Measurements from ENCODE around the gene HSF5. TPM values are rescaled to one million over a fixed set of nuclear protein-coding genes. Genes with fewer than 3 reads are reported as not detected.

The HSF5 gene
- total RNA-seq, 1 experiment from 2014 or later = 0.06 TPM

DNA sequence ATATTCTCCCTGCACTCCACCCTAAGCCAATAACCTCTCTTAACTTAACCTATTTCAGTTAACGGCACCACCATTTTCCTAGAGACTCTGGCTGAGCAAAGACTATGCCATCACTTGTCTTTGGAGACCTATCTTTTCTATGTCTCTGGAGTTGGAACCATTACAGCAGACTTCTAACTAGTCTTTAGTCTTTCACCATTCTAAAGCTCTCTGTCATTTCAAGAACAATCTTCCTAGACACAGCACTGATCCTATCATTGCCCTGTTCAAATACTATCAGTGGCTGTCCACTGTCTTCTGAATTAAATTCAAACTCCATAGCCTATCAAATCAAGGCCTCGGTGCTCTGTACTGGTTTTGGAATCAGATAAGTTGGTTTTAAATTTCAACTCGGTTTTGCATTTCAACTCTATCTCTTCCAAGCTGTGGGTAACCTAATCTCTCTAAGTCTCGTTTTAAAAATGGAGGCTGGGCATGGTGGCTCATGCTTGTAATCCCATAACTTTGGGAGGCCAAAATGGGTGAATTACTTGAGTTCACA lies 102.8 kb downstream of the HSF5 start:
- DNase-seq (ENCODE audit: low read depth) = no peak

DNA sequence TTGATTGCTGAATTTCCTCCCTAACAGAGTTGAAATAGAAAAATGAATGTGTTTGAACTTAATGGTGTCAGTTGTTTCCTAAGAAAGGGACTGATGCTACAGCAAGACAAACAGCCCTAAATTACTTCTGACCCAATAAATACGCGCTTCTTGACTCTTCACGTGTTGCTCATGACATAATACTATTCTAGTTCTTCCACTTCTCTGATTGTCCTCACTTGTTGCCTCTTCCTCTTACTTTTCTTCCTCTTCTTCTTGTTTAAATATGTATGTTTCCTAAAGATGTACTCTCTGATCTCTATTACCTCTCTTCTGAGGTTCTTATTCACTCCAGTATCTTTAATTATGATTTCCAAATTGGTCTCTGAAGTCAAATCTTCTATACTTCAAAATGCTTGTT lies 103.3 kb downstream of the HSF5 start:
- no peak for DNase-seq (ENCODE audit: low read depth)

DNA sequence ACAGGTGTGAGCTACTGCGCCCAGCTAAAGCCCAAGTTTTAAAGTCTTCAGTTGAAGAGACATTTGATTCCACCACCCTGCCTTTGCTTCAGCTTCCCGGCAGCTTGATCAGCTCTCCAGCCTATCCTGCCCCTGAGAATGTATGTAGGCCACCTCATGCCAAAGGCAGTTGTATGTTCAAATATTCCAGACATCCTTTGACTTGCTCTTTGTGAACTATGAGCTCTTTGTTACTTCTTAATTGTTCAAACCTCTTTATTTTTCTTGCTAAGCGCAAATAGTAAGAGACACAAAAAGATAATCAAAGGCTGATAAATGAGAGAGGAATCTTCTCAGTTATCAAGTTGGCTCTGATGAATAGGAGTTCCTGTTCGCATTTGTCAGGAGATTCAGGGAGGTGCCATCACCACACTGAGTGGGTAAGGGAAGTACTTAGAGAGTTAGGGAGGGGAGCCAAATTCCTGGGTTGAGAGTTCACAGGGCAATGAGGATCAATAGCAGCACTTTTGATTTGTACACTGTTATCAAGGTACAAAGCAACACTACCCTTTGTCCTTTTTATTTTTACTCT lies 104.2 kb downstream of the HSF5 start:
- DNase-seq (ENCODE audit: low read depth) = no peak

DNA sequence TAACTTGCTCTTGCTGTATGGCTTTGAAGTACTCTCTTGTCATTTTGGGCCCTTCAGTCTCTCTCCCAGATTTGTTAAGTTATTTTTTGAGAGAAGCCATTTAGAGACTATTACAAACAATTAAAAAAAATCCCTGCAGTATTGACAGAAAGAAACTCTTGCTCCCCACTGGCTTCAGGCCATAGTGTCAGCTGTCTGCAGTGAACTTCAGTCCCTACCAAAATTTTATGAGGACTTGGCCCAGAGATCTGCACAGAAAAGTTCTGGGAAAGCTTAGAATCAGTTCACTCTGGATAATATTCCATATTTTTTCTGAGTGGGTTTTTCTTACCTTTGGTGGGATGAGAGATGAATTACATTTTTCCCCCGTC lies 105.4 kb downstream of the HSF5 start:
- DNase-seq (ENCODE audit: low read depth) = no peak

DNA sequence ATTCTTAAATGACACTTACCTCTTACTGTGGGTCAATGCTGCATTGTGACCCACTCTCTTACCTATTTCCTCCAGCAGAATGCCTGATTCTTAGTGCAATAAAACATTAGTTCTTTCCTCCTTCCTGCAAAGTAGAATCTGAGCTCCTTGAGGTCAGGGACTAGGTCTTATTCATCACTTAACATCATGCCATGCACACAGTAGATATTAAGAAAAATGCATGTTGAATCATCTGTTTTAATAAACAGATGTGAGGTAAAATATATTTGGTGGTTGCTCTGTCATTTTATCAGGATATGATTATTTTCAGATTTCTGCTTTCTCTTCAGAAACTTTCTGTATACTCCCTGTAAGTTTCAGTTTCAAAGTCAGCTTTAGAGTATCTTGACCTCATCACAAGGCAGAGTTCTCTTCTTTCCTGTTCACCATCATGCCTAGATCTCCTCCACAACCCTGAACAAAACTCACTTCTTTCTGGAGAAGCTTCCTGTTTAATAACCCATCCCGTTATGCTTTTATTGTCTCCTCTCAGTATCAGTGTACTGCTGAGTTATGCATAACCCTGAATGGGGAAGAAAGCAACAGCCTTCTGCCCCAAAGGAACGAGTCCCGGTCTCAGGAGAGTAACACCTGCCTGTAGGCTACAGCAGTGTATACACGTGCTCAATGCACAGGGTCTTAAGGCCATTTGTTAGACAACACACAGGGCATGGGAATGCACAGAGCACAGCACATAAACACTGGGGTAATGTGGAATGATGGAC lies 105.9 kb downstream of the HSF5 start:
- no peak for DNase-seq (ENCODE audit: low read depth)

DNA sequence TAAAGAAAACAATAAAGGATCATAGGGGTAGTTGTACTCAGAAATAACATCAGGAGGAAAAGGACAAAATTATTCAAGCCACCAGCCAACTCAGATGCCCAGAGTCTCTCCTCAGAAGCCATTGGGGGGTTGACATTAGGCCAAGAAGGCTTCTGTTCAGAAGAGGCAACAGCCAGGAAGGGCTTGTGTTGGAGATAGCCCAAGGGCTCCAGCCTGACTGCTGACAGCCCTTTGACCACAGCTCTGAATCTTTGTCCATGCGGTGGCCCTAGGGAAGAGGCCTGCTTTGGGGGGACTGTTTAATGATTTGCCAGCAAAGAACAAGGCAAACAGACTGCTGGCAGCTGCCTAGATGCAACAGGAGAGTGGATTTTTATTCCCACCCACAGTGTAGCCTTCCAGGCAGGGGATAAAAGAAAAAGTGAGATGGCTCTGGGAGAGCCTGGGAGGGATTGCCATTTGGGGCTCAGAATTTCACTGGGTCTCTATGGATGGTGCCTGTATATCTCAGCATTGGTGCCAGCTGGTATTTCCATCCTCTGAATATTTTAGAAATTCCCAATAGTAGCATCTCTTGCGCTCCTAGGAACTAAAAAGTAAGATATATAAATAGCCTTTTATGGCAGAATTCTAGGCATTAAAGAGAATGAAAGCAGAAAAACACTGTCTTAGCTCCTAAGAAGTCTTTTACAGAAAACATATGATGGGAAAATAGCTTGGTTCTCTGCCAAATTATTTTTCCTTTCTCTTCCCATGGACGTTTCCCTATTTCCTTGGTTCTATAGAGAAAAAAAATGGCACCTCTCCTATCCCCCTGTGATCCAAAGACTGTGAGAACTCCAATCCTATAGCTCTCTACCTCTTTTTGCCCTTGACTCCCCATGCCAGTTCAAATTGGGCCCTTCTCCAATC lies 106.8 kb downstream of the HSF5 start:
- no peak for DNase-seq (ENCODE audit: low read depth)

DNA sequence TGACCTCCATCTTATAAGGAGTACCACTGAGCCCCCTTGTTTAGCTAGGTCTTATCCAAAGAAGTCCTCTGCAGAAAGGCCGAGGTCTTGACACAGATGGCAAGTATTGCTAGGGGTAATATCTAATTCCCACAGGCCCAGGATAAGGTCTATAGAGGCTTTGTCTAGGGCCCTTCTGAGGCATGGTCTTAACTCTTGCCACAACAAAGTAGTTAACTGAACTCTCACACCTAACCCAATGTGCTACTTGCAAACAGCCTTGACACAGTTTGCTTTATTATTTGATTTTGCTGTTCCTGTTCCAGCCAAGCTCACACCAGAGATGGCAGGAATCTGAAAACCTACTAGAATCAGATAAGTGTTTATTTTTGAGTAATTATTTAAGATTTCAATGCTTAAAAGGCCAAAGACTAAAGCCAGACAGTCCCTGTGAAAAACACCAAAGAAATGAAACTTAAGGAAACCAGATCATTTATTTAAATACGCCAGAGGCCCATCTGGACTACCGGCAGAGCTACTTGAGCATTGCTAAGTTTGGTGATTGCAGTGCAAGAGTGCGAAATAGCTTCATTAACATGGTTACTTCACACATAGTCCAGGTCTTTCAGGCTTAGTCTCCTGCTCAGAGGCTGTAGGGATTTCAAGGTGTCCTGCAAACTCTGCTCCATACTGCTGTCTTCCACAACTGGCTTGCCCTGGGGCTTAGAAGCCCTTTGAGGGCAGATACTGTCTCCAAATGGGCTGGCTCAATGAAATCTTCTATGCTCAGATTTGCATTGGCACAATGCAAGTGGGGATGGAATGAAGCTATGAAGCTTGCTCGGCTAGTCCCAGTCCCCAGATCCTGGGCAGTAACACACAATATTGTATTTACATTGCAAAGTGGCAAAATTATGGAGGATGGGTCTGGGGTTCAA lies 107.7 kb downstream of the HSF5 start:
- DNase-seq (ENCODE audit: low read depth) = no peak

DNA sequence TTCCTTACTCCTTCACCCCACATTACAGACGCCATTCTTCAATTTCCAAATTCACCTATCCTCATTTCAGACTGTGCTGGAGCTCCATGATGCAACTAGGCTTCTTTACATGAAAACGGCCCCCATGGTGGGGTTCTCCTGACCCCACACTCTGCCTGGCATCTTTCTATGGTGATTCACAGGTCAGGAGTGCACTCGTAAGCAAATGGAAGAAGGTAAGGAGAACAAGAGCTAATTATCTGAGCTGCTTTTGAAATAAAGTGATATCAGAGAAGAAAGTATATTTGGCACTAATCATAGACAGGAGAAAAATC lies 108.7 kb downstream of the HSF5 start:
- no peak for DNase-seq (ENCODE audit: low read depth)

DNA sequence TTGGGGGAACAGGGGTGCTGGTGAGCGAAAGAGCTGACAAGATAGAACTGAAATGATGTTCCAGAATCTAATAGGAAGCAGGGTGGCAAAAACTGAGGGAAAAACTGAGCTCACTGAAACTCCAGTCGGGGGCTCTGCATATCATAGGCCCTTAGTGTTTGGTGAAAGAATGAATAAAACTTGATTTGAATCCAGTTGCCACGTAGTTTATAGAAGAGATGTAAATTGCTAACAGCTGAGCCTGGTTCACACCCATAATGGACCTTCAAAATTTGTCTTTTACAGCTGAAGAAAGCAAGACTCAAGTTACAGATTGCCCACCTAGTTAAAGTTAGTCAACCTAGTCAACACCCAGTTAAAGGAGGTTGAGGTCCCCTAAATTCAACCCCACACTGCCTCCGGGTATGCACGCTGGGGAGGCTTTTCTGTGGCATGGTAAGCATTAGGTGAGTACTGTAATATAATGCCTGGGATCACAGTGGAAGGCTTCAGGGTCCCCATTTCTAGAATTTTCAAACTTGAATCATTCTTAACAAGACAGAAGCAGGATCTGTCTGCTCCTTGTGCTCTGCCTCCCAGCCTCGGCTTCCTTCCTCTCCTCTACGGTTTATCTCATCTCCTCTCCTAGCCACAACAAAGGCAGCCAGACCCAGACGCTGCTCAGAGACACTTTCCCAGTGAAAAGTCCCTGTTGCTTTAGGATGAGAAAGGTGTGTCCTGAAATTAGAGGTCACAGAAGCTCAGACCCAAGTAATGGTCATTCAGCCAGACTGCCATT lies 109.3 kb downstream of the HSF5 start:
- no peak for DNase-seq (ENCODE audit: low read depth)

DNA sequence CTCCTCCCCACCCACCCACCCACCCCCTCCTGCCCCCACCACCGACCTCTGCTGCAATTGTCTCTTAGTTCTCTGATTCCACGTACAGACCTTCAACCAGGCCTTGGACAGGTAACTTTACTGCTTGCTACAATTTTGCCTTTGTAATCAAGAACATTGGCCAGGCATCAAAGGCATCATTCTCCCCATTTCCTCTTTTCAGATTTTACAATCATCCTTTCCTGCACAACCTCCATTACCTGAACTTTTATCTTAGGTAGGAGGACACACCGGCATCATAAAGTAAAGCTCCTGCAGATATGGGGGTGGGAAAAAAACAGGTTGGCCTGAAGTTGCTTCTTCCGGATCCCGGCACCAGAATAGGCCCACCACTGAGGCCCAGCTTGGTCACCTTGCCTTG lies 110.5 kb downstream of the HSF5 start:
- DNase-seq (ENCODE audit: low read depth) = no peak

DNA sequence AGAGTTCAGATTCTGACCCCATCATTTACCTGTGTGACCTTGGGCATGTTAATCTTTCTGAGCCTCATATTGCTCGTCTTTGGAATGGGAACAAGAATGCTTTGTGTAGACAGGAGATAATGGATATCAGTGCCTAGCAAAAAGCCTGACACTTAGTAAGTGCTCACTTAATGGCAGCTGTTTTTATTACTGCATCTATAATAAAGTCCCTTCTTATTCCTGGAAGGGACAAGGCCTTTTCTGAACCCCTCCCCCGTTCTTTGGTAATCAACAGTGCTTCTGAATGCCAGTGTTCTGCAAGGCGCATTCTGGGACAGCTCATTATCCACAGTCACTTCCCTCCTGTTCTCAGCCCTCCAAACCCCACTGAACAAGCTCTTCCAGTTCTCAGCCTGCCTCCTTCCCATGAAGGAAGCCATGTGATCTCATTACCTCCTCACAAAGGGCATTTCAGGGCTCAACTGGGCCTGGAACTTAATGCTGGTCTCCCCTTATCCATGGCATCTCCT lies 111.1 kb downstream of the HSF5 start:
- DNase-seq (ENCODE audit: low read depth) = no peak

DNA sequence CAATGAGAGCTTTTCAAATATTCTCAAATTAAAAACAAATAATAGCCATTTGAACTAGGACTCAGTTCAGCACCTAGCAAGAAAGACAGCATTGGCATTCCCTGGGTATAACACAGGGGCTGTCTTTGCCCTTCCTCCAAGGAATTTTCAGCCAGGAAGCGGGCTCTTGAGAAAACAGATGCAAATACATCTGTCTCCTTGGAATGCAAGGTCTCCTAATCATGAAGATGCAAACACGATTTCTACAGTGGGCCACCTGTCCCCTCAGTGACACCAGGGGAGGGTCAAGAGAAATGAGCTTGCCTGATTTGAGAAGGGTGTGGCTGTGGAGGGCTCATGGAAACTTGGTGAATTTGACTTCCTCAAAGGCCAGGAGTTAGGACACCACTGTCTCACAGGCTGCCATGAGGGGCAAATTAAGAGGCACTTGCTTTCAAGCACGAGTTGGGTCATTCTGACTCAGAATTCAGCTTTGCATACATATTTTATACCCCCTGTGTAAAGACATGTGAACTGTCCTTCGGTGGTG lies 111.7 kb downstream of the HSF5 start:
- DNase-seq (ENCODE audit: low read depth) = no peak

DNA sequence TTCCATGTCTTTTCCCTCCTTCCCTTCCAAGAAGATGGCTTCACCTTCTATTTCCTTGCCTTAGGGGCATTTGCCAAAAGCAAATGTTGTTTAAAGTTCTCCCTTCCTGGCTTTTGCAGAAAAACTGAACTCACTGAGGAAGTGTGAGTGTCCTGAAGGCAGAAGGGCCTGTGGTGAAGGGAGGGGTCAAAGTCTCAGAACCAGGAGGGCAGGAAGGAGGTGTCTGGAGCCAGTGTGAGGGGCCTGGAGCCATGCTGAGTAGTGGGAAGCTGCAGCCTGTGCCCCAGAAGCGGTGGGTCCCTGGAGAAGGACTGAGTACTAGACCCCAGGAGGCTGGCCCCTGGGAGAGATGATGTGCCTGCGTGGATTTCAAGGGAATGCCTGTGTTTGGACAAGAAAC lies 112.4 kb downstream of the HSF5 start:
- DNase-seq (ENCODE audit: low read depth) = no peak

DNA sequence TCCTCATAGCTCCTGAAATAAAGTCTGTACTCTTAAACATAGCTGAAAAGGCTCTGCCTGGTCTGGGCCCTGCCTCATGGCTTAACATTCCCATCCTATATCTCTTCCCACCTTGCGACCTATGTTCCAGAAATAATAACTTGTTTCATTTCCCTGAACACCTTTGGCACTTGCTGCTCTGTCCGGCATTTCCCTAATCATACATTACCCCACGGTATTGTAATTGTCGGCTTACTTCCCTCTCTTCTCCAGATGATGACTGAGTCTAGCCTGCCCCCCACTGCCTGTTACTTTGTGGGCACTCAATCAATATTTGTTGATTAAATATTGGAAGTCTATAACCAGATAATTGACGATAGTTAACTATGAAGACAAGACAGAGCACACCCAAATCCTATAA lies 113.0 kb downstream of the HSF5 start:
- no peak for DNase-seq (ENCODE audit: low read depth)

DNA sequence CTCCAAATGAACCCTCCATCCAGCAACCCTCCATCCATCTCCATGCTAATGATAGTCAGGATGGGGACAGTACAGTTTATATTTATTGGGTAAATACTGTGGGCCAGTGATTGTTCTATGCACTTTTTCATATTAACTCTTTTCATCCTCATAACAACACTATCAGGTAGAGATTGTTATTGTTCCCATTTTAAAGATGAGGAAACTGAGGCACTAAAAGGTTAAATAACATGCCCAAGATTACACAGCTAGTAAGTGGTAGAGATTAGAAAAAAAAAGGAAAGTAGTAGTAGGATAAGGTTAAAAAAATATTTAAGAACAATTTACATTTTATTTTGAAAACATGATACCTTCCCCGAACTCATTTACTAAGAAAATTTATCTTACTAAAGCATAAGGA lies 114.3 kb downstream of the HSF5 start:
- DNase-seq (ENCODE audit: low read depth) = no peak

DNA sequence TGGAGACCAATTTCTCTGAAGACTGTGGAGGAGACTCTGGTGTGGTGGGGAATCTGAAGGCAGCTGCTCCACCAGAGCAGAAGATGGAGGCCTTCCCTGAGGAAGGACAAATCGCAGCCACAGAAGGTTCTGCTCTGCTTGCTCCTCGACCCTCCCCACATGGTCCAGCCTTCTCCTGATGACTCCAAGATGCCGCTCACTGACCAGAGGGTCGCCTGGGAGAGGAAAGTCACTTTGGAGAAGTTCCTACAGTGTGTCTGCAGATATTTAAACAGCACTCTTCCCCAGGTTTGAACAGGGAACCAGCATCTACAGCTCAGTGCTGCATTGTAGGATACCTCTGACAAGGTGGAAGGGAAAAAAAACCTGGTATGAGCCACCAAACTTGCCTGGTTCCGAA lies 115.2 kb downstream of the HSF5 start:
- no peak for DNase-seq (ENCODE audit: low read depth)

DNA sequence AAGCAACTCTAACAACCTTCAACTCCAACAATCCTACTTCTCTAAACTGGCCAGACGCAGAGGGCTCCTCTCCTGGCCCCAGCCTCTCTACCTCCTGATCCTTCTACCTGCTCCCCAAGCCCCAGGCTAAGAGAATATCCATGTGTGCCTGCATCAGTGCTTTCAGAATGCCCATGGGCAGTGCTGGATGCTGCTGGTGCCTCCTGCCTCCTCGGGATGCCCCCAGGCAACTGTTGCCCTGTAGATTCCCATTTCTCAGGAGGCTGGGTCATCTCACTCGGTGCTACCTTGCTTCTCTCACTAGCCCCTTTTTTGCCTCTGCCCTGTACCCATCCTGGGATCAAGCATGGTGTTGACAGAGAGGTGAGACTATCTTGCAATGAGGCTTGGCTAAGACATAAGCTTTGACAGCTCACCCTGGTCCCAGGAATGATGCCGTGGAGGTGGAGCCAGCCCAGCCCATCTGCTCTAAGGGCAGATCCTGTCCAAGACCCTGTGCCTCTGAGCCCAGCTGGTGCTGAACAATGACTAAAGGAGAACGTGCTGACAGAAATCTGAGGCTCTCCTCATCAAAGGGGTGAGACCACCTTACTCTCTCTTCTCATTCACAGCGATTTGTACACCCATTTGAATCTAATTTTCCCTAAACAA lies 116.8 kb downstream of the HSF5 start:
- DNase-seq (ENCODE audit: low read depth) = no peak

DNA sequence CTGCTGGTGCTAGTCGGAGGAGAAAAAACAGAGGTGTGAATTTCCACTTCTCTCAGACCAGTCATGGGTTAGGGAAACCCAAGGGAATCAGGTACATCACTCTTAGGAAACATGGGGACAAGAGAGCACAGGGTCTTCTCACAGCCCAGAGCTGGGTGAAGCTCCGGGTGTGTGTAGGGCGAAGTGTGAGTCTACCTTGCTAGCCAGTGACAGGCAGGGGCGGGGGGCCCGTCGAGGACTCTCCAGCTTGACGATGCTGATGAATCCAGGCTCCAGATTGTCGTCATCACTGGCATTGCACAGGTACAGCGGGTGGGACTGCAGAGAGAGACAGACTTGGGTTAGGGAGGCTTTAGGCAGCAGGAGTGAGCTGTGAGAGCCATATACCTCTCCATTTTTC lies 117.5 kb downstream of the HSF5 start:
- DNase-seq (ENCODE audit: low read depth) = no peak

DNA sequence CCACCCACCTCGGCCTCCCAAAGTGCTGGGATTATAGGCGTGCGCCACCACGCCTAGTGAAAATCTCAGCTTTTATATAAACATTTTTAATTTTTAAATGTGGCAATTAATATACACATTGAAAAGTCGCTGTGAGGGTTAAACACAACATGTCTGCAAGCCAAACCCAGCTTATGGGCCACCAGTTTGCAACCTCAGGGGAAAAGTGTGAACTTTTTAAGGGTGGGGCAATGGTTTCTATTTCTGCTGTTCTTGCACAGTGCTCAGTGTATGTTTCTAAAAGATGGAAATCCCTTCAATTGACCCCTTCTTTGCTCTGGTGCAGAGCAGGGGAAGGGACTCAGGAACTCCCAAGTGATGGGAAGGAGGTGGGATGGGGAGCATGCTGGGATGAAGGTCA lies 117.9 kb downstream of the HSF5 start:
- DNase-seq (ENCODE audit: low read depth) = no peak
